H1 (cell line): ENCODE measurements around the gene ST6GALNAC2. TPM values are rescaled to one million over a fixed set of nuclear protein-coding genes. Genes with fewer than 3 reads are reported as not detected.

Source experiments
- BACH1 ChIP-seq: IDR thresholded peaks from 2 replicates; pipeline ENCODE4 v1.6.1; 2012; ENCODE audit warnings: low read length, improper control_type of control experiment
- EP300 ChIP-seq, 2 experiments: IDR thresholded peaks; 1 replicate in 1 of 2; 2 replicates in 1 of 2; pipeline ENCODE4 v1.6.1; 2011 to 2012; ENCODE audit warnings: low read depth in 2 of 2, low read length in 2 of 2, mild to moderate bottlenecking in 2 of 2, borderline replicate concordance in 1 of 2, inconsistent platforms in 1 of 2, moderate library complexity in 1 of 2
- FOSL1 ChIP-seq: IDR thresholded peaks from 2 replicates; pipeline ENCODE4 v1.6.1; 2011; ENCODE audit warnings: mild to moderate bottlenecking, low read depth, low read length, moderate library complexity; ENCODE audit not compliant: insufficient read depth
- SP4 ChIP-seq: IDR thresholded peaks from 2 replicates; pipeline ENCODE4 v1.6.1; 2012; ENCODE audit warnings: low read length, inconsistent platforms
- polyA plus RNA-seq, 7 experiments: library from polyadenylated mRNA; depleted of rRNA in 3 of 7; stranded (reverse) in 5 of 7; unstranded in 2 of 7; fragments of >200 nt in 5 of 7; fragments of 200-250 nt in 2 of 7; gene quantifications; 1 replicate in 5 of 7; 2 replicates in 1 of 7; 4 replicates in 1 of 7; pipeline versions ENCODE4 v1.2.1 to v1.2.3, GENCODE V29; 2011 to 2013; ENCODE audit warnings: missing spikeins in 2 of 7, mixed read lengths in 2 of 7
- total RNA-seq: library from RNA; stranded (reverse); fragmentation: NEBNext Ultra II Directional; extraction: Animal tissue kit (Norgen Biotek cat#: 25700); gene quantifications from 2 replicates; pipeline ENCODE4 v1.2.1, GENCODE V29; 2021
- TF ChIP-seq, protein P1 (sequence below): fragments of 300-600 bp; sonication (generic); IDR thresholded peaks from 2 replicates; pipeline ENCODE4 v1.7.1; 2012; ENCODE audit warnings: low read length, moderate library complexity, mild to moderate bottlenecking, inconsistent platforms; ENCODE audit not compliant: insufficient replicate concordance

The ST6GALNAC2 gene
- total and polyA plus RNA-seq, 2 of the 8 experiments (the other 6 are each of a cell fraction or from before 2014, with no cell fraction given), result 0.09 TPM; not detected in 1

DNA sequence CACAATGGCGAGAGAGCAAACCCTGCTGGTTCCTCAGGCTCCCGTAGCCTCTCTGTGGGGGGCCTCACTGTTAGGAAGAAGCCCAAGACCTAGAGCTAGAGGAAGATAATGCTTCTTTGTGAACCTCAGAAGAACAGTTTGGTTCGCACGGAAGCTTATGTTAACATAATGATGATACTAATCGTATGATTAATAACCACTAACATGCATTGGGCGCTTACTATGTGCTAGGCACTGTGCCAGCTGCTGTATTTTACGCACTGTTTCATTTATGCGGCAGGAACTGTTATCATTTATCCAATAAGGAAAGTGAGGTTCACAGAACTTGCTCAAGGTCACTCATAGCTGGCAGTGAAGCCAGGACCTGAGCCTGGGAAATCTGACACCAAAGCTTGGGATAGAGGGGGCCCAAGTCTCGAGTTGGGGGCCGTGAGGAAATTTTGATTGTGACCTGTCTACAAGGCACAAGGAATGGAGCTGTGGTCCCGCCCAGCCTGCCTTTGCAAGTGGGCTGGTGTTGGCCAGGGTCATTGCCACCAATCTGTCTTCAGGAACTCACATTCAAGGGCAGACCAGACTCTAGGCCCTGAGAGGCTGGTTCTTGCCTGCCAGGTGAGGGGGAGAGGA is 39.0 kb downstream of the ST6GALNAC2 start (continued):
- TF ChIP-seq, protein P1, sequence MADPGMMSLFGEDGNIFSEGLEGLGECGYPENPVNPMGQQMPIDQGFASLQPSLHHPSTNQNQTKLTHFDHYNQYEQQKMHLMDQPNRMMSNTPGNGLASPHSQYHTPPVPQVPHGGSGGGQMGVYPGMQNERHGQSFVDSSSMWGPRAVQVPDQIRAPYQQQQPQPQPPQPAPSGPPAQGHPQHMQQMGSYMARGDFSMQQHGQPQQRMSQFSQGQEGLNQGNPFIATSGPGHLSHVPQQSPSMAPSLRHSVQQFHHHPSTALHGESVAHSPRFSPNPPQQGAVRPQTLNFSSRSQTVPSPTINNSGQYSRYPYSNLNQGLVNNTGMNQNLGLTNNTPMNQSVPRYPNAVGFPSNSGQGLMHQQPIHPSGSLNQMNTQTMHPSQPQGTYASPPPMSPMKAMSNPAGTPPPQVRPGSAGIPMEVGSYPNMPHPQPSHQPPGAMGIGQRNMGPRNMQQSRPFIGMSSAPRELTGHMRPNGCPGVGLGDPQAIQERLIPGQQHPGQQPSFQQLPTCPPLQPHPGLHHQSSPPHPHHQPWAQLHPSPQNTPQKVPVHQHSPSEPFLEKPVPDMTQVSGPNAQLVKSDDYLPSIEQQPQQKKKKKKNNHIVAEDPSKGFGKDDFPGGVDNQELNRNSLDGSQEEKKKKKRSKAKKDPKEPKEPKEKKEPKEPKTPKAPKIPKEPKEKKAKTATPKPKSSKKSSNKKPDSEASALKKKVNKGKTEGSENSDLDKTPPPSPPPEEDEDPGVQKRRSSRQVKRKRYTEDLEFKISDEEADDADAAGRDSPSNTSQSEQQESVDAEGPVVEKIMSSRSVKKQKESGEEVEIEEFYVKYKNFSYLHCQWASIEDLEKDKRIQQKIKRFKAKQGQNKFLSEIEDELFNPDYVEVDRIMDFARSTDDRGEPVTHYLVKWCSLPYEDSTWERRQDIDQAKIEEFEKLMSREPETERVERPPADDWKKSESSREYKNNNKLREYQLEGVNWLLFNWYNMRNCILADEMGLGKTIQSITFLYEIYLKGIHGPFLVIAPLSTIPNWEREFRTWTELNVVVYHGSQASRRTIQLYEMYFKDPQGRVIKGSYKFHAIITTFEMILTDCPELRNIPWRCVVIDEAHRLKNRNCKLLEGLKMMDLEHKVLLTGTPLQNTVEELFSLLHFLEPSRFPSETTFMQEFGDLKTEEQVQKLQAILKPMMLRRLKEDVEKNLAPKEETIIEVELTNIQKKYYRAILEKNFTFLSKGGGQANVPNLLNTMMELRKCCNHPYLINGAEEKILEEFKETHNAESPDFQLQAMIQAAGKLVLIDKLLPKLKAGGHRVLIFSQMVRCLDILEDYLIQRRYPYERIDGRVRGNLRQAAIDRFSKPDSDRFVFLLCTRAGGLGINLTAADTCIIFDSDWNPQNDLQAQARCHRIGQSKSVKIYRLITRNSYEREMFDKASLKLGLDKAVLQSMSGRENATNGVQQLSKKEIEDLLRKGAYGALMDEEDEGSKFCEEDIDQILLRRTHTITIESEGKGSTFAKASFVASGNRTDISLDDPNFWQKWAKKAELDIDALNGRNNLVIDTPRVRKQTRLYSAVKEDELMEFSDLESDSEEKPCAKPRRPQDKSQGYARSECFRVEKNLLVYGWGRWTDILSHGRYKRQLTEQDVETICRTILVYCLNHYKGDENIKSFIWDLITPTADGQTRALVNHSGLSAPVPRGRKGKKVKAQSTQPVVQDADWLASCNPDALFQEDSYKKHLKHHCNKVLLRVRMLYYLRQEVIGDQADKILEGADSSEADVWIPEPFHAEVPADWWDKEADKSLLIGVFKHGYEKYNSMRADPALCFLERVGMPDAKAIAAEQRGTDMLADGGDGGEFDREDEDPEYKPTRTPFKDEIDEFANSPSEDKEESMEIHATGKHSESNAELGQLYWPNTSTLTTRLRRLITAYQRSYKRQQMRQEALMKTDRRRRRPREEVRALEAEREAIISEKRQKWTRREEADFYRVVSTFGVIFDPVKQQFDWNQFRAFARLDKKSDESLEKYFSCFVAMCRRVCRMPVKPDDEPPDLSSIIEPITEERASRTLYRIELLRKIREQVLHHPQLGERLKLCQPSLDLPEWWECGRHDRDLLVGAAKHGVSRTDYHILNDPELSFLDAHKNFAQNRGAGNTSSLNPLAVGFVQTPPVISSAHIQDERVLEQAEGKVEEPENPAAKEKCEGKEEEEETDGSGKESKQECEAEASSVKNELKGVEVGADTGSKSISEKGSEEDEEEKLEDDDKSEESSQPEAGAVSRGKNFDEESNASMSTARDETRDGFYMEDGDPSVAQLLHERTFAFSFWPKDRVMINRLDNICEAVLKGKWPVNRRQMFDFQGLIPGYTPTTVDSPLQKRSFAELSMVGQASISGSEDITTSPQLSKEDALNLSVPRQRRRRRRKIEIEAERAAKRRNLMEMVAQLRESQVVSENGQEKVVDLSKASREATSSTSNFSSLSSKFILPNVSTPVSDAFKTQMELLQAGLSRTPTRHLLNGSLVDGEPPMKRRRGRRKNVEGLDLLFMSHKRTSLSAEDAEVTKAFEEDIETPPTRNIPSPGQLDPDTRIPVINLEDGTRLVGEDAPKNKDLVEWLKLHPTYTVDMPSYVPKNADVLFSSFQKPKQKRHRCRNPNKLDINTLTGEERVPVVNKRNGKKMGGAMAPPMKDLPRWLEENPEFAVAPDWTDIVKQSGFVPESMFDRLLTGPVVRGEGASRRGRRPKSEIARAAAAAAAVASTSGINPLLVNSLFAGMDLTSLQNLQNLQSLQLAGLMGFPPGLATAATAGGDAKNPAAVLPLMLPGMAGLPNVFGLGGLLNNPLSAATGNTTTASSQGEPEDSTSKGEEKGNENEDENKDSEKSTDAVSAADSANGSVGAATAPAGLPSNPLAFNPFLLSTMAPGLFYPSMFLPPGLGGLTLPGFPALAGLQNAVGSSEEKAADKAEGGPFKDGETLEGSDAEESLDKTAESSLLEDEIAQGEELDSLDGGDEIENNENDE, result no peak
- TF ChIP-seq SP4 (no peak), BACH1 (no peak), FOSL1 (no peak), EP300 (IDR thresholded peaks at IDR 0.05; ENCODE audit: borderline replicate concordance in 1 of 2, low read depth in 2 of 2, low read length in 2 of 2) (no peak)
